ENCODE results near the gene MACF1. TPM values are rescaled to one million over a fixed set of nuclear protein-coding genes. Genes with fewer than 3 reads are reported as not detected.
A peak's percentile ranks its signal among the peaks of the same experiment; 100 is the strongest.

MACF1 gene
- total RNA-seq, 1 donor from 2014 or later, result 322 TPM

DNA sequence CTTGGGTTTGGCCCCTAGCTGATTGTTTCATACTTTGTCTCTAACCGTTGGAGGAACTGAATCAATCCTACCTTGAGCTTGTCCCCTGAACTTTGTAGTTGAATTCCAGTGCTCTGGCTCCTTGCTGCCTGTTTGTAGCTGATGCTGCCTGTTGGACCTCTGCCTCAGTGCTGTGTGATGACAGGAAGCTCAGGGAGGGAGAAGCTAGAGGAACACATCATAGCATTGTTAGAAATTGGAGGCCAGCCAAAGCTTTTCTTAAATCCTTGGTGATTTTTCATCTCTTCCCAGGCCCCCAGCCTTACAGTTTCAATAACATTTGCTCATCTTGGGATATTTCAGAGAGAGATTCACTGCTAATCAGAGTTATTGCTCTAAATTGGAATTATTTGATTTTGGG is 34.0 kb downstream of the MACF1 start:
- ATAC-seq (peak; percentile 77), DNase-seq (ENCODE audit: low spot score) (no peak)
- intact Hi-C loops (cut with DNase I), result no loop called here

DNA sequence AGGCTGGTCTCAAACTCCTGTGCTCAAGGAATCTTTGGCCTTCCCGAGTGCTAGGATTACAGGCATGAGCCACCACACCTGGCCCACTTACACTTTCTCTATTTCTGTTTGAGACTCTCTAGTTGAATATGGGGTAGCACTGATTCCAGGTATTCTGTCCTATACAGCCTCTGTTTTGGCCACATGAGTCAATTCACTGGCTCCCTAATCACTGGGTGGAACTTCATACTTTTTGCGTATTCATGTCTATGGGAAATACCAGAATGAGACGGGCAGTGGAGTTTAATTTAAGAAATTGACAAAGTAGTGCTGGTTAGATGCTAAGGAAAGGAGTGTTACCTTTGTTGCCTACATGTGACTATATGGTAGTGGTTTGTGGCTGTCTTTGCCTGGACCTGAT is 35.5 kb downstream of the MACF1 start:
- ATAC-seq (no peak), DNase-seq (ENCODE audit: low spot score) (no peak)
- intact Hi-C loops (cut with DNase I), result no loop called here

DNA sequence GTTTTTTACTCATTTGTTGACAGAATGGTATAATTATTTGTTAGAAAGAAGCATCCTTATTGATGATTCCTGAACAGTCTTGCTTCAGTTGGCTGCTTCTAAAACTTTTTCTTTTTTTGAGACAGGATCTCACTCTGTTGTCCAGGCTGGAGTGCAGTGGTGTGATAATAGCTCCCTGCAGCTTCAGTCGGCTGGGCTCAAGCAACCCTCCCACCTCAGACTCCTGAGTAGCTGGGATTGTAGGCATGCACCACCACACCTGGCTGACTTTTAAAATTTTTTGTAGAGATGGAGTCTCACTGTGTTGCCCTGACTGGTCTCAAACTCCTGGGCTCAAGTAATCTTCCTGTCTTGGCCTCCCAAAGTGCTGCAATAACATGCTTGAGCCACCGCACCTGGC is 38.8 kb downstream of the MACF1 start:
- intact Hi-C loops (cut with DNase I), result no loop called here
- ATAC-seq, result no peak
- DNase-seq (ENCODE audit: low spot score), result no peak

- no peak for ATAC-seq
- intact Hi-C loops (cut with DNase I), result no loop called here
- no peak for DNase-seq (ENCODE audit: low spot score)
These were observed 46.2 kb downstream of the MACF1 start for GRCh38 chr1:39250460-39251240.

GRCh38 chr1:39255222-39255621 is 50.7 kb downstream of the MACF1 start:
- DNase-seq (ENCODE audit: low spot score) (no peak), ATAC-seq (no peak)
- intact Hi-C loops (cut with DNase I), result loop anchor here (5.0 kb wide), 1 partner anchor 153 kb away; no protein-coding TSS in a partner anchor

DNA sequence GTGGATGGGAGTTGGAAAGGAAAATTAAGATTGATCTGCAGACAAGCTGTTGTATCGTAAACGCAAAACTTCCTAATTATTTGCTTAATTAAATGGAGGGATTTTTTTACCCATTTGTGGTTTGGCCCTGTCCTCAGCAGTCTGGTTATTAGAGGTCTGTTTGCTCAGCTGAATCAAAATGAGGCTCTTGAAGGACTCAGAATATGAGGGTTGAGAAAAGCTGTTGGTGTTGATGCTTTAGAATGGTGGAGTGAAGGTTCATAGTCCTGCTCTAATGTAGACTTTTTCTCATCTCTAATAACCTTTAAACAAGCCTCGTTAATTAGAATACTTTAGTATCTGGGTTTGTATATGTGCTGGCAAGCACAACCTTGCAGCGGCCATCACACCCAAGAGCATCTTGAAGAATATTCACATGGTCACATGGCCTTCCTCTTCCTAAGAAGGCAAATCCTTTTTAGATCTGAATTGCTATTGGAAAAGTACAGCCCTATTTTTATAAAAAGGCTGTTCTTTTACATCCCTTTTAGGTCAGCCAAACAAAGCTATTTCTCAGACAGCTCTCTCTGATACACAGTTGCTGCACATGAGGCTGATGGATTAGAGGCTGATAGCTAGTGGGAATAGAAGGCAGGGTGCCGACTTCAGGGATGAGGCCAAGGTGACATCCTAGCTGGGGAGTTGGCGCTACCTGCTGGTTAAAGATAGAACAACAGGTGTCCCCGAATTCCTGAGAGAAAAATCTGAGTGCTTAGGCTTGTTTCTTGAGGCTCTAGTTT is 53.8 kb downstream of the MACF1 start:
- peak; percentile 82 for DNase-seq (ENCODE audit: low spot score)
- intact Hi-C loops (cut with DNase I), result loop anchor here (5.0 kb wide), 1 partner anchor 156 kb away; no protein-coding TSS in a partner anchor
- peak; percentile 89 for ATAC-seq

DNA sequence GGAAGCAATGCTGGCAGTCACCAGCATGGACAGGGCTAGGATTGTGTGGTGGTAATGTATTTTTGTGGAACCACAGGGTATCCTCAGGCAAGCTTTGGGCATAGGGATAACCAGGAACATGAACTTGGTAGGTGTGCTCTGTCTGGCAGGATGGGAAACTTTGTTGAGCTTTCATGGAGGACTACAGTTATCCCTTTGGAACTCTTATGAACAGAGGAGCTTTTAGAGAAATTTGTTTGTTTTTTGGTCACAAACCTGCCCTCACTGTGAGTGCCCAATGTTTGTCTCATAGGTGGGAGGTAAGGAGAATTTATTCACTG is 54.4 kb downstream of the MACF1 start:
- ATAC-seq (peak; percentile 32), DNase-seq (ENCODE audit: low spot score) (no peak)
- intact Hi-C loops (cut with DNase I), result loop anchor here (5.0 kb wide), 1 partner anchor 157 kb away; no protein-coding TSS in a partner anchor

- ATAC-seq (no peak), DNase-seq (ENCODE audit: low spot score) (no peak)
- intact Hi-C loops (cut with DNase I), result no loop called here
These were observed 57.3 kb downstream of the MACF1 start for GRCh38 chr1:39261712-39262221.

GRCh38 chr1:39262802-39263201 is 58.3 kb downstream of the MACF1 start:
- intact Hi-C loops (cut with DNase I), result no loop called here
- ATAC-seq (no peak), DNase-seq (ENCODE audit: low spot score) (no peak)

DNA sequence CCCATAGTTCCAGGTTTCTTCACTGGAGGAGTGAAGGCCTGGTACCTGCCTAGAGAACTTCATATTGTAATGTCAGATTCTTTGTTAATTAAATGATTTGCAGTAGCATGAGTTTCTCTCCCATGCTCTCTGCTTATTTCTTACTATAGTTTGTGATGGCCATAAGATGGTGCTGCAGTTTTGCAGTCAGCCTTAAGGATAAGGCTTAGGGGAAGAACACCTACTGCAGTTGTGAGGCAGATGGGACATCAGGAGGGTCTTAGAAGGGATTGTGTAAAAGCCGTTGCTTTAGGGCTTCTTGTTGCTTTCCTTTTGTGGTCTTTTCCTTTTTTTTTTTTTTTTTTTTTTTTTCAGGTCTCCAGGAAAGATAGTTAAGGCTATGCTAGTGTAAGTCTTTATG is 61.8 kb downstream of the MACF1 start:
- no peak for DNase-seq (ENCODE audit: low spot score)
- ATAC-seq, result no peak
- intact Hi-C loops (cut with DNase I), result no loop called here

- DNase-seq (ENCODE audit: low spot score) (no peak), ATAC-seq (no peak)
- intact Hi-C loops (cut with DNase I), result no loop called here
These were observed 62.3 kb downstream of the MACF1 start for GRCh38 chr1:39266792-39267191.

GRCh38 chr1:39268112-39268581 is 63.7 kb downstream of the MACF1 start:
- DNase-seq (ENCODE audit: low spot score), result no peak
- peak; percentile 79 for ATAC-seq
- intact Hi-C loops (cut with DNase I), result no loop called here

DNA sequence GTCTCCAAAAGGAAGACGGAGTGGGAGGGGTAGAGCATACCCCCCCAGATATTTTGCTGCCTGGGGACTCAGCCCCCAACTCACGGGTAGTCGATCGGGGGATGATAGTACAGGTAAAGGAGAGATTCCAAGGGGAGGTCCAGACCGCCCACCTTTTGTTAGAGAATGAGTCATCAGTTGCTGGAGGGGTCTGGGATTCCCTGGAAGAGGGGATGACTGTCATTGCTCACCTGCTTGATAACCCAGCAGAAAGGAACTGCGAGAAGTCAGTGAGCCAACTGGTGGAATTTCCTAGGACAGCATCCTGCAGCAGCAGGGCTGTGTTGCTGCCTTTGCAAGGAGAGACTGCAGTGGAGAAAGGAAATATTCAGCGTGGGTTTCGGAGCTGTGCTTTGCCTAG is 64.4 kb downstream of the MACF1 start:
- no peak for DNase-seq (ENCODE audit: low spot score)
- intact Hi-C loops (cut with DNase I), result no loop called here
- peak; percentile 18 for ATAC-seq

DNA sequence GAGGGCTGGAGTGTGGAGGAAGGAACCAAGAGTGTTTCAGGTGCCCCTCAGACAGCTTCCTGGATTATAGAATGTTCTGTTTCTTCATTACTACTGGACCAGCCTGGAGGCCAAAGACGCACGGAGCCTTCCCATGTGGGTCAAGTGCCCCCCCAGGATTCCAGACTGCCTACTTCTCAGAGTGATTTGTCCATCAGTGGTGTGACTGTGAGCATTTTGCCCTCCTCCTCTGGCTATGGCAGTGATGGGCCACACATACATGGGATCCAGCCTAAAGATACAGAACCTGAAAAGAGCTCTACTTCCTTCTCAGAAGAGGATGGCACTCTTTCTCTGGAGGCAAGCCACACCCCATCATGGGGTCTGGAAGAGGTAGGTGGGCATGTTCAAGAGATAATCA is 64.9 kb downstream of the MACF1 start:
- ATAC-seq (peak; percentile 11), DNase-seq (ENCODE audit: low spot score) (no peak)
- intact Hi-C loops (cut with DNase I), result no loop called here

DNA sequence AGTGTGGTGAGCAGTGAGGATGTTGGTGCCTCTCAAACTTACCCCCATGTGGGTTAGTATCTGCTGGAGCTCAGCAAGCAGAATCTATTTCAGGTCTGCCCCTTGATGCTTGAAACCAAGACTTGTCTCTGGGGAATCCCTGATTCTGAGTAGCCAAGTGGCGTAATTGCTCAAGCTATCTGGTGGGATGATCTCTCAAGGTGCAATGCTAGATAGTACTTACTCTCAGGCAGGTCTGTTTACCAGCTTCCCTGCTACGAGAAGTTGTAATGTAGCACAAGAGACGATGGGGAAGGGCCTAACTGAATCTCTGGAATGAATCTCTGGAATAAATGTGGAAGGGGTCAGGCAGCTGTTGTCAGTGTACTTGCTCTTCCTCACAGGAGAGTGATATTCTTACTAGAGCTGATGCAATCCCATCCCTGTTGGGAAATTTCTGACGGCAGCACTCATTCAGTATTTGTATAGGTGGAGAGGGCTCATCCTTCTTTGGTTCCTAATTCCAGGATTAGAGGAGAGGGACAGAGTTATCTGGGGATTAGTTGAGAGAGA is 65.4 kb downstream of the MACF1 start:
- DNase-seq (ENCODE audit: low spot score) (no peak), ATAC-seq (peak; percentile 89)
- intact Hi-C loops (cut with DNase I), result no loop called here

GRCh38 chr1:39270368-39270767 is 65.9 kb downstream of the MACF1 start:
- no peak for ATAC-seq
- intact Hi-C loops (cut with DNase I), result no loop called here
- DNase-seq (ENCODE audit: low spot score), result no peak

DNA sequence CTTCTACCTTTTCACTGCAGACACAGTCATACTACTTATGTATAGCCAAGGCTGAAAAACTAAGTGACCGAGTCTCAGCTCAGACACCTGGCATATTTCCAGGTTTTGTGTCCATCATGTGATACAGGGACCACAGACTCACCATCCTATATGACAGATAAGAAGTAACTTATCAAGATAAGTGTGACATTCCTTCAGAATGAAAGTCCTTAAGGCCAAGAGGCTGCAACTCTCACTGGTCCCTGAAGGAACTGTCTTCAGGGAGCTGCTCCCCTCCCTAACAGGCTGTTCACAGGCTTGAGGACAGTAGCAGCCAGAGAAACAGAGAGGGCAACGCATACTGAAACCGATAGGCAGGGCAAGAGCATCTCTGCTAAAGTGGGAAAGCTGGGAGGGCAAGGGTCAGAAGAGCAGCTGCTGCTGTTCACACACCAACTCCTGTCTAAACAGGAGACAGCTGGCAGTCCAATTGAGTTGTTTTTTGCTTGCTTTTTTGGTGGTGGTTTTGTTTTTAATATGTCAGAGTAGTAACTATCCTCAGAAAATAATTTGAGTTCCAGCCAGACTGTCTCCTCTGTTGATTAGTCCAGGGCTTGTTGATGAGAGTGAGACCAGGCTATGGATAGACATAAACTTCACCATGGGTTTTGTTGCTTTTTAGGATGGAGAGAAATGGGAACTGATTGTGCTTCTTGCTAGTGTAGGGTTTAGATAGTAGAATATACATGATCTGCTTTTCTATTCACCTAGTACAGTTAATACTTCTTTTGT is 67.7 kb downstream of the MACF1 start:
- no peak for DNase-seq (ENCODE audit: low spot score)
- no peak for ATAC-seq
- intact Hi-C loops (cut with DNase I), result no loop called here

- intact Hi-C loops (cut with DNase I), result no loop called here
- ATAC-seq, result no peak
- no peak for DNase-seq (ENCODE audit: low spot score)
These were observed 68.4 kb downstream of the MACF1 start for GRCh38 chr1:39272798-39273469.

Data from sciatic nerve (tissue), 2 donors.